Measurements from ENCODE around the gene PARP2.

The PARP2 gene

GRCh38 chr14:20400965-20401593 is 57.6 kb downstream of the PARP2 start:
- peak; percentile 12 for DNase-seq (ENCODE audit: low read depth)

- no peak for DNase-seq (ENCODE audit: low read depth)
Measured at GRCh38 chr14:20403521-20403920, 60.1 kb downstream of the PARP2 start.

All from EH (cell line).